HepG2 (cell line): ENCODE results near the gene GADL1. TPM values are rescaled to one million over a fixed set of nuclear protein-coding genes. Genes with fewer than 3 reads are reported as not detected.

Experiments
- CREB1 ChIP-seq, 2 experiments: fragments of 450-650 bp in 1 of 2; IDR thresholded peaks; 2 replicates each; pipeline ENCODE4 v1.6.1; 2016 to 2017; ENCODE audit warnings: control low read depth in 1 of 2, mild to moderate bottlenecking in 1 of 2, missing compliant biosample characterization in 1 of 2, missing genetic modification characterization in 1 of 2
- FOXP4 ChIP-seq: sonication (generic); formaldehyde crosslinking; IDR thresholded peaks from 2 replicates; pipeline ENCODE4 v1.4.0; 2020; ENCODE audit warnings: missing genetic modification reagents
- SMARCE1 ChIP-seq: fragments of 450-650 bp; IDR thresholded peaks from 2 replicates; pipeline ENCODE4 v1.6.1; 2017; ENCODE audit warnings: borderline replicate concordance
- TBX3 ChIP-seq: fragments of 450-650 bp; IDR thresholded peaks from 2 replicates; pipeline ENCODE4 v1.6.1; 2017; ENCODE audit warnings: antibody characterized with exemption, mild to moderate bottlenecking, inconsistent platforms, borderline replicate concordance
- TCF7L2 ChIP-seq: IDR thresholded peaks from 2 replicates; pipeline ENCODE4 v1.6.1; 2011; ENCODE audit warnings: mild to moderate bottlenecking, low read depth, low read length, moderate library complexity
- TEAD3 ChIP-seq: optimal IDR thresholded peaks from 2 replicates; pipeline ENCODE3; 2016; ENCODE audit warnings: borderline replicate concordance
- TRAFD1 ChIP-seq: sonication (generic); formaldehyde crosslinking; IDR thresholded peaks from 2 replicates; pipeline ENCODE4 v1.5.1; 2020; ENCODE audit warnings: missing genetic modification reagents, mild to moderate bottlenecking, borderline replicate concordance
- ZC3H4 ChIP-seq: sonication (generic); formaldehyde crosslinking; IDR thresholded peaks from 2 replicates; pipeline ENCODE4 v1.4.0; 2020; ENCODE audit warnings: missing genetic modification reagents, borderline replicate concordance
- ZNF337 ChIP-seq: sonication (generic); formaldehyde crosslinking; IDR thresholded peaks from 2 replicates; pipeline ENCODE4 v1.5.1; 2020; ENCODE audit warnings: missing genetic modification reagents, low read depth, mild to moderate bottlenecking, borderline replicate concordance
- ZNF615 ChIP-seq: sonication (generic); formaldehyde crosslinking; IDR thresholded peaks from 2 replicates; pipeline ENCODE4 v1.5.0; 2020; ENCODE audit warnings: mild to moderate bottlenecking, missing genetic modification reagents, borderline replicate concordance
- polyA plus RNA-seq, 8 experiments: library from polyadenylated mRNA; depleted of rRNA in 3 of 8; stranded (reverse) in 7 of 8; unstranded in 1 of 8; fragments of >200 nt; fragmentation: Illumina TruSeq in 4 of 8; extraction: Trizol in 4 of 8; gene quantifications; 2 replicates each; pipeline versions ENCODE4 v1.2.1 to v1.2.3, GENCODE V29; 2011 to 2016; ENCODE audit warnings: low read depth in 4 of 8, missing spikeins in 1 of 8, mixed read lengths in 1 of 8; ENCODE audit not compliant: insufficient read depth in 1 of 8
- total RNA-seq, 5 experiments: library from RNA; depleted of rRNA; stranded (reverse); fragments of >200 nt; fragmentation: Illumina TruSeq; extraction: Trizol; gene quantifications; 2 replicates each; pipeline ENCODE4 v1.2.3, GENCODE V29; 2016; ENCODE audit warnings: low read depth in 1 of 5
- TF ChIP-seq, protein P1 (sequence below): sonication (generic); formaldehyde crosslinking; IDR thresholded peaks from 2 replicates; pipeline ENCODE4 v1.4.0; 2020; ENCODE audit warnings: mild to moderate bottlenecking, missing genetic modification reagents
- TF ChIP-seq, protein P2 (sequence below): sonication (generic); formaldehyde crosslinking; IDR thresholded peaks from 2 replicates; pipeline ENCODE4 v1.4.0; 2020; ENCODE audit warnings: low read depth, missing genetic modification reagents

GADL1 gene
- total and polyA plus RNA-seq, 2 of the 13 experiments (the other 11 are each of a cell fraction or from before 2014, with no cell fraction given), result not detected

DNA sequence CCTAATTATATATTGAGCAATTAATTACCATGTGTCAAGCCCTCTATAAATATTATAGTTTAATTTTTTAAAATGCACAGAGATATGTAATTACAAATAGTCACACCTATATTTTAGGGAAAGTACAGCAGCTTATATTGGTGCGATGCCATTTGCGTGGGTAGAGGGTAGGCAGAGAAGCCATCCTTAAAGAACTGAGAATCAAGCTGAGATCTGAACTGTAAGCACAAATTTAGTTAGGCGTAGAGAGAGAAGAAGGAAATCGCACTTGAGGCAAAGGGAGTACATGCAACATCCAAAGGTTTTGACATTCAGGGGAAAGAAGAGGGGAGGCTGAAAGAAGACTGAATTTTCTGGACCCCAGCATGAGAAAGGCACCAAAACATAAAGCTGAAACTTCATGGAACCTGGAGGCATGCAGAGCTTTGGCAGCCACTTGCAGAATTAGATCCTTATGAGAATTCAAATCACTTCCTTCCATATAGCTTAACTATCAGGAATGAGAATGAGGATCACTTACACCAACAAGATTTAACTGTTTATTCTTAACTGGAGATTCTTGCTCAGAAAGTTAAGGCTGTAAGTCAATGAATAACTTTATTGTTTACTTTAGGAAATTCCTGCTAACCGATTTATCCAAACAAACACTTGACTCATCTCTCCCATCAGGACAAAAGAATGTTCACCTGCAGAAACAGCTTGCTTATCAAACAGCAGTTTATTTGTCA, 173.7 kb downstream of the GADL1 start (continued):
- TF ChIP-seq, protein P1, sequence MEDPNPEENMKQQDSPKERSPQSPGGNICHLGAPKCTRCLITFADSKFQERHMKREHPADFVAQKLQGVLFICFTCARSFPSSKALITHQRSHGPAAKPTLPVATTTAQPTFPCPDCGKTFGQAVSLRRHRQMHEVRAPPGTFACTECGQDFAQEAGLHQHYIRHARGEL, result no peak
- TF ChIP-seq SMARCE1 (peak; percentile 49; the same call in 1 of the 2 replicates), TCF7L2 (no peak), FOXP4 (CRISPR knock-in tag) (peak; percentile 92), TEAD3 (CRISPR knock-in tag) (peak; percentile 89), TBX3 (peak; percentile 62; the same call in 1 of the 2 replicates), TRAFD1 (CRISPR knock-in tag) (no peak), ZNF337 (no peak), ZC3H4 (no peak), ZNF615 (no peak), CREB1 (IDR thresholded peaks at IDR 0.05) (no peak), CREB1 (CRISPR knock-in tag; IDR thresholded peaks at IDR 0.05) (0 out of 2 replicates have a peak, but pooled peaks have one; percentile 44)
- TF ChIP-seq, protein P2, sequence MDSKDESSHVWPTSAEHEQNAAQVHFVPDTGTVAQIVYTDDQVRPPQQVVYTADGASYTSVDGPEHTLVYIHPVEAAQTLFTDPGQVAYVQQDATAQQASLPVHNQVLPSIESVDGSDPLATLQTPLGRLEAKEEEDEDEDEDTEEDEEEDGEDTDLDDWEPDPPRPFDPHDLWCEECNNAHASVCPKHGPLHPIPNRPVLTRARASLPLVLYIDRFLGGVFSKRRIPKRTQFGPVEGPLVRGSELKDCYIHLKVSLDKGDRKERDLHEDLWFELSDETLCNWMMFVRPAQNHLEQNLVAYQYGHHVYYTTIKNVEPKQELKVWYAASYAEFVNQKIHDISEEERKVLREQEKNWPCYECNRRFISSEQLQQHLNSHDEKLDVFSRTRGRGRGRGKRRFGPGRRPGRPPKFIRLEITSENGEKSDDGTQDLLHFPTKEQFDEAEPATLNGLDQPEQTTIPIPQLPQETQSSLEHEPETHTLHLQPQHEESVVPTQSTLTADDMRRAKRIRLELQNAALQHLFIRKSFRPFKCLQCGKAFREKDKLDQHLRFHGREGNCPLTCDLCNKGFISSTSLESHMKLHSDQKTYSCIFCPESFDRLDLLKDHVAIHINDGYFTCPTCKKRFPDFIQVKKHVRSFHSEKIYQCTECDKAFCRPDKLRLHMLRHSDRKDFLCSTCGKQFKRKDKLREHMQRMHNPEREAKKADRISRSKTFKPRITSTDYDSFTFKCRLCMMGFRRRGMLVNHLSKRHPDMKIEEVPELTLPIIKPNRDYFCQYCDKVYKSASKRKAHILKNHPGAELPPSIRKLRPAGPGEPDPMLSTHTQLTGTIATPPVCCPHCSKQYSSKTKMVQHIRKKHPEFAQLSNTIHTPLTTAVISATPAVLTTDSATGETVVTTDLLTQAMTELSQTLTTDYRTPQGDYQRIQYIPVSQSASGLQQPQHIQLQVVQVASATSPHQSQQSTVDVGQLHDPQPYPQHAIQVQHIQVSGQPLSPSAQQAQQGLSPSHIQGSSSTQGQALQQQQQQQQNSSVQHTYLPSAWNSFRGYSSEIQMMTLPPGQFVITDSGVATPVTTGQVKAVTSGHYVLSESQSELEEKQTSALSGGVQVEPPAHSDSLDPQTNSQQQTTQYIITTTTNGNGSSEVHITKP (CRISPR knock-in tag), result 0 out of 2 replicates have a peak, but pooled peaks have one; percentile 23
